DND-41 (cell line): ENCODE data around the gene LRRC4.

Experiments
- ATAC-seq: fragments of 200-7000 bp; cut with Tn5 transposase; 3 replicates; pipeline ENCODE4 v1.9.1; 2021; ENCODE audit warnings: low read depth; ENCODE audit not compliant: insufficient read depth
- DNase-seq: peaks from one replicate; pipeline ENCODE4 v3.0.0-alpha.2; 2020
- H2AFZ ChIP-seq: 2 replicates; pipeline ENCODE4 v1.6.0; 2012; ENCODE audit warnings: low read depth, low read length
- H3K27ac ChIP-seq: 2 replicates; pipeline ENCODE4 v1.5.1; 2012; ENCODE audit warnings: low read length, inconsistent platforms
- H3K27me3 ChIP-seq: fragments of 200-600 bp; sonication (generic); 2 replicates; pipeline ENCODE4 v1.6.0; 2012; ENCODE audit warnings: low read length, mild to moderate bottlenecking, inconsistent platforms; ENCODE audit not compliant: insufficient read depth, poor library complexity
- H3K36me3 ChIP-seq: 2 replicates; pipeline ENCODE4 v1.5.1; 2012; ENCODE audit warnings: low read length, inconsistent platforms; ENCODE audit not compliant: insufficient read depth
- H3K4me1 ChIP-seq: 2 replicates; pipeline ENCODE4 v1.5.1; 2012; ENCODE audit warnings: mild to moderate bottlenecking, low read length; ENCODE audit not compliant: insufficient read depth
- H3K4me2 ChIP-seq: 2 replicates; pipeline ENCODE4 v1.6.0; 2012; ENCODE audit warnings: mild to moderate bottlenecking, moderate library complexity, low read length, inconsistent platforms; ENCODE audit not compliant: insufficient read depth
- H3K4me3 ChIP-seq, 2 experiments: fragments of 200-600 bp in 1 of 2; shearing (Covaris generic) in 1 of 2; 2 replicates each; pipeline ENCODE4 v1.5.1; 2012 to 2016; ENCODE audit warnings: inconsistent platforms in 2 of 2, low read length in 2 of 2, mild to moderate bottlenecking in 2 of 2, low read depth in 1 of 2, moderate library complexity in 1 of 2
- H3K79me2 ChIP-seq: 2 replicates; pipeline ENCODE4 v1.6.0; 2012; ENCODE audit warnings: low read length, inconsistent platforms; ENCODE audit not compliant: insufficient read depth
- H3K9ac ChIP-seq: 2 replicates; pipeline ENCODE4 v1.6.0; 2012; ENCODE audit warnings: low read depth, mild to moderate bottlenecking, inconsistent platforms, low read length, moderate library complexity
- H3K9me3 ChIP-seq: 2 replicates; pipeline ENCODE4 v1.5.1; 2012; ENCODE audit warnings: low read length, moderate library complexity, mild to moderate bottlenecking, inconsistent platforms; ENCODE audit not compliant: insufficient read depth, severe bottlenecking
- H4K20me1 ChIP-seq: 2 replicates; pipeline ENCODE4 v1.6.0; 2012; ENCODE audit warnings: low read length; ENCODE audit not compliant: insufficient read depth
- CTCF ChIP-seq: IDR thresholded peaks from 2 replicates; pipeline ENCODE4 v1.5.1; 2012; ENCODE audit warnings: borderline replicate concordance, low read length, moderate library complexity, mild to moderate bottlenecking; ENCODE audit not compliant: poor library complexity, severe bottlenecking; ENCODE audit errors: extremely low read depth
- EZH2 ChIP-seq: IDR thresholded peaks from 3 replicates; pipeline ENCODE4 v1.6.1; 2012; ENCODE audit warnings: borderline replicate concordance, low read depth, mild to moderate bottlenecking, moderate library complexity, low read length, inconsistent platforms; ENCODE audit not compliant: severe bottlenecking

Gene LRRC4

GRCh38 chr7:128032605-128033235, 1.5 kb upstream of the LRRC4 start:
- TF ChIP-seq CTCF (no peak), EZH2 (no peak)
- no peak for ATAC-seq
- Histone ChIP-seq H3K27ac (no peak overlapping the region), H3K27me3 (no peaks in the 10 kb centered on the region), H3K9ac (no peak overlapping the region), H3K4me1 (no peaks in the 10 kb centered on the region), H3K4me3 (no peak overlapping the region), H3K79me2 (no peaks in the 10 kb centered on the region), H2AFZ (no peak overlapping the region), H3K9me3 (no peaks in the 10 kb centered on the region), H4K20me1 (peaks cover 5% of the 10 kb centered on the region; the same call in 1 of the 2 replicates), H3K4me2 (no peak overlapping the region), H3K36me3 (peaks cover 12% of the 10 kb centered on the region)
- no peak for DNase-seq

GRCh38 chr7:128031901-128032604, 816 bp upstream of the LRRC4 start:
- H4K20me1 ChIP-seq, result peaks cover 5% of the 10 kb centered on the region; the same call in 1 of the 2 replicates
- H3K9ac ChIP-seq, result no peak overlapping the region
- H3K4me2 ChIP-seq, result no peak overlapping the region
- no peak for ATAC-seq
- H2AFZ ChIP-seq, result no peak overlapping the region
- H3K4me3 ChIP-seq, result no peak overlapping the region
- no peaks in the 10 kb centered on the region for H3K4me1 ChIP-seq
- H3K9me3 ChIP-seq, result no peaks in the 10 kb centered on the region
- no peak for TF ChIP-seq CTCF
- no peak for TF ChIP-seq EZH2
- H3K27me3 ChIP-seq, result no peaks in the 10 kb centered on the region
- H3K79me2 ChIP-seq, result no peaks in the 10 kb centered on the region
- no peak for DNase-seq
- H3K27ac ChIP-seq, result no peak overlapping the region
- peaks cover 12% of the 10 kb centered on the region for H3K36me3 ChIP-seq

GRCh38 chr7:128030263-128030653, 979 bp downstream of the LRRC4 start:
- H4K20me1 ChIP-seq, result peaks cover 5% of the 10 kb centered on the region; the same call in 1 of the 2 replicates
- H3K27me3 ChIP-seq, result no peaks in the 10 kb centered on the region
- ATAC-seq, result no peak
- no peak overlapping the region for H3K27ac ChIP-seq
- no peaks in the 10 kb centered on the region for H3K79me2 ChIP-seq
- H3K36me3 ChIP-seq, result peaks cover 12% of the 10 kb centered on the region
- TF ChIP-seq CTCF (no peak), EZH2 (no peak)
- H3K9me3 ChIP-seq, result no peaks in the 10 kb centered on the region
- no peak overlapping the region for H2AFZ ChIP-seq
- H3K4me1 ChIP-seq, result no peaks in the 10 kb centered on the region
- H3K4me2 ChIP-seq, result no peak overlapping the region
- no peak overlapping the region for H3K9ac ChIP-seq
- H3K4me3 ChIP-seq, result no peak overlapping the region
- no peak for DNase-seq
